ENCODE measurements around the gene OR1G1.
"Not testable (repeated sequence)": the region's sequence is repeated elsewhere in the genome, so short reads cannot be mapped to it uniquely, and the experiment has no call there.

Gene OR1G1

GRCh38 chr17:3127451-3127850 is at the start of gene OR1G1:
OR1G1 (minus strand) TSS chr17:3127551; CDS start chr17:3127551, 0 bp downstream.
- no peak for DNase-seq (ENCODE audit: low read depth in 2 of 2)

- DNase-seq (ENCODE audit: low read depth in 2 of 2): no peak
Observed at GRCh38 chr17:3167574-3167973, 40.2 kb upstream of the OR1G1 start.

- DNase-seq (ENCODE audit: low read depth in 2 of 2): no peak
Observed at GRCh38 chr17:3157218-3157617, 29.9 kb upstream of the OR1G1 start.

- not testable (repeated sequence) for DNase-seq (ENCODE audit: low read depth in 2 of 2)
Observed at GRCh38 chr17:3137494-3137893, 10.1 kb upstream of the OR1G1 start.

GRCh38 chr17:3104322-3104721 is 23.0 kb downstream of the OR1G1 start, which contains the start of gene OR1D2:
OR1D2 (minus strand) TSS chr17:3104422; CDS start chr17:3092996, 11,426 bp downstream.
- no peak for DNase-seq (ENCODE audit: low read depth in 2 of 2)

Data from stimulated activated CD4-positive, alpha-beta T cell treated with anti-CD3 and anti-CD28 coated beads, Interleukin-15, amount 100 ng/mL, for 48 hours (primary cell).